ENCODE measurements around the gene ANKRD33B. TPM values are rescaled to one million over a fixed set of nuclear protein-coding genes. Genes with fewer than 3 reads are reported as not detected.
"Not testable (repeated sequence)": the region's sequence is repeated elsewhere in the genome, so short reads cannot be mapped to it uniquely, and the experiment has no call there.

ANKRD33B gene
- total RNA-seq, 1 donor from 2014 or later: 14.2 TPM

GRCh38 chr5:10634562-10634961 is 70.7 kb downstream of the ANKRD33B start:
- Histone ChIP-seq H3K27me3 (no peaks in the 10 kb centered on the region), H3K36me3 (no peaks in the 10 kb centered on the region), H3K9me3 (no peaks in the 10 kb centered on the region), H3K27ac (no peak overlapping the region), H3K4me3 (no peak overlapping the region), H3K4me1 (peaks cover 27% of the 10 kb centered on the region)
- intact Hi-C loops (cut with DNase I): no loop called here
- TF ChIP-seq POLR2AphosphoS5 (IDR thresholded peaks at IDR 0.05; ENCODE audit: insufficient read depth in 1 of 2, low read depth in 1 of 2) (no peak), POLR2A (IDR thresholded peaks at IDR 0.05) (no peak), CTCF (IDR thresholded peaks at IDR 0.05) (no peak)
- no peak for DNase-seq (ENCODE audit: extremely low spot score in 2 of 2)

DNA sequence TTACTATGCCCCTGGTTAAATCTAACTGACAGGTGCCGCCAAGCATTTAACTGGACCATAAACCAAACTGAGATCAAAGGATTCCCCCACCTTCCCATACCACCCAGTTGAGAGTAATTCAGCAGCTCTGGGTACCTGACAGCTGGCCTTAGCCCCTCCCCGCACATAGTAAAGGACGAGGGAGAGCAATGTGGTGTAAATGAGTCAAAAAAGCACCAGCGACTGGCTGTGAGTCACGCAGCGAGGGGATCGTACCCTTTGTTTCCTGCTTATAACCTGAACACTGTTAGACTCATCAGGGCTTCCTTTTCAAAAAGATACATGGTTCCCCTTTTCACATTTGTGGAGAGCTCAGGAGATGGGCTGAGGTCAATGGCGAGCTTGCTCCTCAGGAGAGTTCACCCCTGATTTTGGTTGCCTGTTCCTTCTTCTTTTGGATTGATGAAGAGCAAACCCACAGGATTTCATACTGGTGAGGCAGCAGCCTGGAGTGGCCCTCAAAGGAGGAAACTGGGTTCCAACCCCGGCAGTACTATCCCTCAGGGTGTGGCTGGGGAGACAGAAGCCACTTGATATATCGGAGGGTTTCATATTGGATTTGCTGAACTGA is 71.5 kb downstream of the ANKRD33B start:
- no peak for DNase-seq (ENCODE audit: extremely low spot score in 2 of 2)
- intact Hi-C loops (cut with DNase I): no loop called here
- Histone ChIP-seq H3K36me3 (no peaks in the 10 kb centered on the region), H3K9me3 (no peaks in the 10 kb centered on the region), H3K27ac (no peak overlapping the region), H3K4me3 (no peak overlapping the region), H3K4me1 (peaks cover 20% of the 10 kb centered on the region), H3K27me3 (no peaks in the 10 kb centered on the region)
- TF ChIP-seq POLR2AphosphoS5 (IDR thresholded peaks at IDR 0.05; ENCODE audit: insufficient read depth in 1 of 2, low read depth in 1 of 2) (no peak), POLR2A (IDR thresholded peaks at IDR 0.05) (no peak), CTCF (IDR thresholded peaks at IDR 0.05) (no peak)

GRCh38 chr5:10635867-10636350 is 72.0 kb downstream of the ANKRD33B start:
- Histone ChIP-seq H3K36me3 (no peaks in the 10 kb centered on the region), H3K4me3 (no peak overlapping the region), H3K9me3 (no peaks in the 10 kb centered on the region), H3K27me3 (no peaks in the 10 kb centered on the region), H3K4me1 (peaks cover 17% of the 10 kb centered on the region), H3K27ac (no peak overlapping the region)
- DNase-seq (ENCODE audit: extremely low spot score in 2 of 2): no peak
- intact Hi-C loops (cut with DNase I): no loop called here
- TF ChIP-seq POLR2AphosphoS5 (IDR thresholded peaks at IDR 0.05; ENCODE audit: insufficient read depth in 1 of 2, low read depth in 1 of 2) (no peak), POLR2A (IDR thresholded peaks at IDR 0.05) (no peak), CTCF (IDR thresholded peaks at IDR 0.05) (no peak)

DNA sequence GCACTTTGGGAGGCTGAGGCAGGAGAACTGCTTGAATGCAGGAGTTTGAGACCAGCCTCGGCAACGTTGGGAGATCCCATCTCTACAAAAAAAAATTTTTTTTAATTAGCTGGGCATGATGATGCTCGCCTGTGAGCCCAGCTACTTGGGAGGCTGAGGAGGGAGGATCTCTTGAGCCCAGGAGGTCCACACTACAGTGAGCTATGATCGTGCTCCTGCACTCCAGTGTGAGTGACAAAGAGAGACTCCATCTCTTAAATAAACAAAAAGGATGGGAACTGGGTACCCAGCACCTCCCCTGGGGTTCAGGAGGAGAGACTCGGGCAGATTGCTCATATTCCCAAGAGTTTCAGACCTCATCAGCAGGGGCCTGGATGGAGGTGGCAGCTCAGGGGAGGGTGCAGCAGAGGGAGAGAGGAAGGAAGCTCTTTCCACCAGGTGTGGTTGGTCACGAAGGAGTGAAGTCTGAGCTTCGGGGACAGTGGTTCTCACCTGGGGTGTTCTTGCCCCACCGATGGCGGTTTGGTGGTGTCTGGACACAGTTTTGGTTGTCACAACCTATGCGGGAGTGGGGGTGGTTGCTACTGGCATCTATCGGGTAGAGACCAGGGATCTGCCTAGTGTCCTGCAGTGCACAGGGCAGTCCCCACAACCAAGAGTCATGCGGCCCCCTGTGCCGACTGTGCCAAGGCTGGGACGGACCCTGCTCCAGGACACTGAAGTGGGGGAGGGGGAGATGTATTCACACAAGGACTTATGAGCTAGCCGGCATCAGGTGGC is 72.7 kb downstream of the ANKRD33B start:
- Histone ChIP-seq H3K27ac (no peak overlapping the region), H3K9me3 (no peaks in the 10 kb centered on the region), H3K36me3 (no peaks in the 10 kb centered on the region), H3K4me1 (peaks cover 17% of the 10 kb centered on the region), H3K27me3 (no peaks in the 10 kb centered on the region), H3K4me3 (no peak overlapping the region)
- no peak for DNase-seq (ENCODE audit: extremely low spot score in 2 of 2)
- intact Hi-C loops (cut with DNase I): no loop called here
- TF ChIP-seq POLR2AphosphoS5 (IDR thresholded peaks at IDR 0.05; ENCODE audit: insufficient read depth in 1 of 2, low read depth in 1 of 2): no peak
- no peak for TF ChIP-seq POLR2A (IDR thresholded peaks at IDR 0.05)
- TF ChIP-seq CTCF (IDR thresholded peaks at IDR 0.05): no peak

DNA sequence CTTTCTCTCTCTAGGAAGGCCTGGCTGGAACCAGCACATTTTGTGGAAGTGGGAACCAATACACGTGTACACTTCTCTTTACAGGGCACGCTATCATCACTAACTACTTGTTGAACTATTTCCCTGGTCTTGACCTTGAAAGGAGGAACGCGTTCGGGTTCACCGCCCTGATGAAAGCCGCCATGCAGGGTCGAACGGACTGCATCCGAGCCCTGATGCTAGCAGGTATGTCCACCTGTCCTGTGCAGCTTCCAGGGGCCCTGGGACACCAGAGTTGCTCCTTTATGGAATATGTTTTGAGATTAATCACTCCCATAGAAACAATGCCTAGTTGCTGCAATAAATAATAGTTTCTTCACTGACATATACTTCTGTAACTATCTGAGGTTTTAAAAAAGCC is 74.1 kb downstream of the ANKRD33B start:
- intact Hi-C loops (cut with DNase I): no loop called here
- no peaks in the 10 kb centered on the region for H3K9me3 ChIP-seq
- H3K4me1 ChIP-seq: peaks cover 10% of the 10 kb centered on the region
- TF ChIP-seq POLR2AphosphoS5 (IDR thresholded peaks at IDR 0.05; ENCODE audit: insufficient read depth in 1 of 2, low read depth in 1 of 2) (no peak), POLR2A (IDR thresholded peaks at IDR 0.05) (no peak), CTCF (IDR thresholded peaks at IDR 0.05) (no peak)
- no peaks in the 10 kb centered on the region for H3K27me3 ChIP-seq
- DNase-seq (ENCODE audit: extremely low spot score in 2 of 2): no peak
- no peaks in the 10 kb centered on the region for H3K36me3 ChIP-seq
- H3K4me3 ChIP-seq: no peak overlapping the region
- no peak overlapping the region for H3K27ac ChIP-seq

DNA sequence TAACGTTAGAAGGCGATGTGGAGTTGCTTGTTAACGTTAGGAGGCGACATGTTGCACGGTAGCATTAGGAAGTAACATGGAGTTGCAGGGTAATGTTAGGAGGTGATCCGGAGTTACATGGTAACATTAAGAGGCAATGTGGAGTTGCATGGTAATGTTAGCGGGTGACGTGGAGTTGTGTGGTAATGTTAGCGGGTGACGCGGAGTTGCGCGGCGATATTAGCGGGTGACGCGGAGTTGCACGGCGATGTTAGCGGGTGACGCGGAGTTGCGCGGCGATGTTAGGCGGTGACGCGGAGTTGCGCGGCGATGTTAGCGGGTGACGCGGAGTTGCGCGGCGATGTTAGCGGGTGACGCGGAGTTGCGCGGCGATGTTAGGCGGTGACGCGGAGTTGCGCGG is 74.9 kb downstream of the ANKRD33B start:
- H3K4me1 ChIP-seq; intact Hi-C loops (cut with DNase I): not testable (repeated sequence)

More for the DNA sequence above, 74.9 kb downstream of the ANKRD33B start:
- H3K27me3 ChIP-seq; H3K4me3 ChIP-seq; H3K9me3 ChIP-seq; H3K27ac ChIP-seq; DNase-seq (ENCODE audit: extremely low spot score in 2 of 2); H3K36me3 ChIP-seq: not testable (repeated sequence)

Measured in vagina (tissue), 2 donors.